GM20431 (cell line): ENCODE results near the gene FARP1.

Source experiments
- in situ Hi-C: fragments of 300-500 bp; cut with MseI, MboI; formaldehyde crosslinking; loops from one replicate; pipeline ENCODE4 v1.15.0; 2020; ENCODE audit warnings: low sequenced_read_pairs; ENCODE audit not compliant: unreplicated experiment

The FARP1 gene

GRCh38 chr13:98446234-98446621, 303.3 kb downstream of the FARP1 start:
- in situ Hi-C loops: loop anchor here (10.0 to 25.0 kb wide), 2 partner anchors 219 to 391 kb away; no protein-coding TSS in a partner anchor

DNA sequence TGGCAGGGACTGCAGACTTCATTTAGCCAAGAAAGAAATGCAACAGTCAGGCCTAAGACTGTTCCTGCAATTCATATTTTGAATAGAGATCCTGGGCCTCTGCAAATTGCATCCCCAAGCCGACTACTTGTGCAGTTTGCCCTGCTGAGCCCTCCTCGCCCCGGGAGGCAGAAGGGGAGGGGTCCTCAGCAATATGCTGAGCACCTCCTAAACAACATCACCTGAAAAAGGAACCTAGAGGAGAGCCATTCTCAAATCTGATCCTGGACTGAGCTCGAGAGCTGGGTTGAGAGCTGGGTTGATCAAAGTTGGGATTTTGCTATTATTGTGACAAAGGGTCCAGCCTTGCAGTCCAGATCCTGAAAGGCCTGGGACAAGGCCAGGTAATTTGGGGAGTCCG, 304.2 kb downstream of the FARP1 start:
- in situ Hi-C loops: loop anchor here (10.0 to 25.0 kb wide), 2 partner anchors 218 to 390 kb away; no protein-coding TSS in a partner anchor

- in situ Hi-C loops: loop anchor here (10.0 to 25.0 kb wide), 2 partner anchors 217 to 389 kb away; no protein-coding TSS in a partner anchor
Observed at GRCh38 chr13:98447881-98448641, 305.2 kb downstream of the FARP1 start.

DNA sequence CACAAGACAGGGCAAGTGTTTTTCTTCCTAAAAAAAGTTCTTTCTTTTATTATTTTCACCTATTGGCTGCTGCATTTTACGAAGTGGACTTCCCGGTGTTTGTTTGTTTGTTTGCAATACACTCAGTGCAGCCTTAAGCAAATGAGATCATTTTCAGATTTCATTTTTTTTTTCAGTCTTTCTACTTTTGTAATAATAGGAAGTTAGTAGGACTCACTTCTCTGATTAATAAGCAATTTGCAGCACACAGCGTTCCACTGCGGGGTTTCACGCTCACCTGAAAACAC, 305.7 kb downstream of the FARP1 start:
- in situ Hi-C loops: loop anchor here (10.0 to 25.0 kb wide), 2 partner anchors 216 to 389 kb away; no protein-coding TSS in a partner anchor

DNA sequence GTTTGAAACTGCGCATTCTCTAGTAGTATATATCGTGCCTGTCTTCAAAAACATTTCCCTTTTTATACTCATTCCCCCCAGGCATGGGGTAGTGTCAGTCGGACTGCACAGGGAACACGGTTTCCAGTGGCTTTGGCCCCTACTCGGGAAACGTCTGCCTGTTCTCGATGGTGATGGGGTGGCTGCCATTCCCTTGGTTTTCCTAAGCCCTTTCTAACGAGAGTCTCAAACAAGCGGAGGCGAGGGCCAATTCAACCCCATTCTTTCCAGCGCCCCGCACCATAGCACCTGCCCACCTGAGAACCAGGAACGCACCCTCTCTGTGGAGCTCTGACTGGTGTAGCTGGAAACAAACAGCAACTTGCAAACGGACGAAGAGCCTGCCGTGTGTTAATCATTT, 306.4 kb downstream of the FARP1 start:
- in situ Hi-C loops: loop anchor here (10.0 to 25.0 kb wide), 2 partner anchors 216 to 388 kb away; no protein-coding TSS in a partner anchor

GRCh38 chr13:98450026-98450425, 307.1 kb downstream of the FARP1 start:
- in situ Hi-C loops: no loop called here

GRCh38 chr13:98450539-98451111, 307.7 kb downstream of the FARP1 start:
- in situ Hi-C loops: no loop called here

GRCh38 chr13:98451676-98452470, 309.0 kb downstream of the FARP1 start:
- in situ Hi-C loops: no loop called here

DNA sequence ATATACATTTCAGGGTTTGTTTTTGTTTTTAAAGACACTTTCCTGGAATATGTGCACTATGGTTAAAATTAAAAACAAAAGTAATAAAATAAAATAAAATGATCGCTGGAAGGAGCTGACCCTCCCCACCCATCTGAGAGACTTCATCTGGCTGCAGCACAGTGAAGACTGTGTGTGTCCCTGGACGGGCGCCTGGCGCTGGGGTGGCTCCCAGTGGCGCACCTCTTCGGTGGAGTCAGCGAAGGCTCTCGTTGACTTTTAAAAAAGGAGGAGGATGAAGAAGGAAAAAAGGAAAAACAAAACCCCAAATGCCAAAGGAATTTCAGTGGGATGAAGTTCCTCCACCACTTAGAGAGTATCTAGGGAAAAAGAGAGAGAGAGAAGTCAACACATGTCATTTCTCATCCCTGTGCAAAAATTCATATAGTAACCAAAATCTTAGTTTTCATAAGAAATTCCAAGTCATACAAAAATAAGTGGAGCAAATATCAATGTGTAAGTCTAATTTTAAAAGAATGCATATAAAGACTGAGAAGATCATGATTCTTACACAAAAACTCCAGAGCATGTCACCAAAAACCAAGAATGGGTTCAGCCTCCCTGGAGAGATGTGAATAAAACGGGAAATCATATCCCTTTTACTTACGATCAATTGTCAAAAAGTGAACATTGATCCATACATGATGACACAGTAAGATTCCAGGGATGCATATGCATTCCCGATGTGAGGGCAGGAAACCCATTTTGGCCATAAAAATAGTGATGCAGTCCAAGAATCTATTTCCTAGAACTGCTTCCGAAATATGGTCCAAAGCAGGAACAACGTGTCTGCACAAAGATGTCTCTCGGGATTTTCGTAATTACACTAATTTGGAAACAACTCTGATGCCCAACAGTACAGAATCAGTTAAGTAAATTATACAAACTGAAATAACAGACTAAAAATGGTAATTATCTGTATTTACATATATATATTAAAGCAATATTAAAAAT, 310.3 kb downstream of the FARP1 start:
- in situ Hi-C loops: no loop called here

DNA sequence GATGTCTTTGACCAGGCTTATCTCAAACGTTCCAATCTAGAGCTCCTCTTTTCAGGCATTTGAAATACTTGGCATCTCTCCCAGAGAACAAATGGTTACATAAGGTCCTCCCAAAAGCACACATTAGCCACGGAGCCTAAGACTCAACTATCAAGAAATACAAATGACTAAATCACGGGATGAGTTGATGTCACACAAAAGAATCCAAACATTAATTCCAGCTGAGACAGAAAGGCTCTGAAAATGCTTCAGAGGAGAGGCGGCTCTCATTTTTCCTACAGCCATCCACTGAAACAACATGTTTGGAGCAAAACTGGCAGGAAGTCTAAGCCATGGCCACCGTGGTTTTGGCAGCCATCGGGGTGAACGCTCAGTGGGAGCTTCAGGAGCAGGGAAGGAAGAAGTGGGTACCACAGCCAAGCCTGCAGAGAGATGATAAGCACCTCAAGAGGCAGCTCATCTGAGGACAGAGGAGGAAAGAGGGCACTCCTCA, 311.5 kb downstream of the FARP1 start:
- in situ Hi-C loops: no loop called here

DNA sequence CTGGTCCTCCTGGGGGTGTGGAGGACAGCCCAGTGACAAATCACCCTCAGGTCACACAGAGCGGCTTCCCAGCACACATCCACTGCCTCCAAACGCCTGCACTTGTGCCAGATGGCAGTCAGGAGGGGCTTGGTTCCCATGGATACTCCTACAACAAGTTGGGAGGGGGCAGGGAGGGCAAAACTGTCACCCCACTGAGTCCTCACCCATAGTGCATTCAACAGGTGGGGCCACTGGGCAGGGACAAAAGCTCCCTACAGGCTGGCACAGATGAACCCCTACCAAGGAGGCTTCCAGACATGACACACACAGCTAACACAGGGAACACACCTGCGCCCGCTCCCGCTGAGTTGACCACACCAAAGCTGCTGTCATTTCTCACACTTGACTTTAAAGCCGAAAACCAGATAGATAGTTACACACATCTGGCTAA, 313.5 kb downstream of the FARP1 start:
- in situ Hi-C loops: no loop called here

DNA sequence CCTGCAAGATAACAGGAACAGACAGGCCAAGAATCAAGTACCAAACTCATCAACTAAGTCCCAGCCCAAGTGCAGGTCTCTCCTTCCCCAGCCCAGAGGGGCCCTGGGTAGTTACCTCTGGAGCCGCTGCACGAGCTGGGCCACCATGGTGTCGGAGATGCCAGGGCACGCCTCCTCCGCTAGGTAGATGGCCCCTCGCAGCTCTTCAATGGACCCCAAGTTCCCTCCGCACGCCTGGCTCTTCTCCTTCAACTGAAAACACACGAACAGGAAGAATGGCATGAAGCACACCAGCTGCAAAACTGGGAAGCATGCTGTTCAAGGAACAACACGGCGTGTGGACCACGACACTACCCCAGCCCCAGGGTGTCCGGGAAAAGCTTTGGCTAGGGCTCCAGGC, 314.2 kb downstream of the FARP1 start:
- in situ Hi-C loops: no loop called here

DNA sequence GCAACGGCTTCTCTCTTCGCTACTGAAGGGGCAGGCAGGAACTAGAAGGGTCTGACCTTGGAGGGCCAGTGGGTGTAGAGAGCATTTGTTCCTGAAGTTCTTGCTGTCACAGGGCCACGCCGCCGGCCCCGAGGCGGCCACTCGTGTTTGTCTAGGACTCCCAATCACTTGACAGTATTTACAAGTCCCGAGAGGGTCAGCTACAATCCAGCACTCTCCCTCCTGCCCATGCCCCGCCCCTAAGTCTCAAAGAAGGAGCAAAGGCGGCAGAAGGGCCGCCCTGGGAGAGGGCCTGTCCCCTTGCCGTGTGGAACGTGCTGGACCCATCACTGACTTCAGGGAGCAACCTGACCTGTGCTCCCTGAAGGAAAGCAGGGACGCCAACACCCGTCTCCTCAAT, 315.5 kb downstream of the FARP1 start:
- in situ Hi-C loops: no loop called here

GRCh38 chr13:98459171-98459681, 316.3 kb downstream of the FARP1 start:
- in situ Hi-C loops: no loop called here

DNA sequence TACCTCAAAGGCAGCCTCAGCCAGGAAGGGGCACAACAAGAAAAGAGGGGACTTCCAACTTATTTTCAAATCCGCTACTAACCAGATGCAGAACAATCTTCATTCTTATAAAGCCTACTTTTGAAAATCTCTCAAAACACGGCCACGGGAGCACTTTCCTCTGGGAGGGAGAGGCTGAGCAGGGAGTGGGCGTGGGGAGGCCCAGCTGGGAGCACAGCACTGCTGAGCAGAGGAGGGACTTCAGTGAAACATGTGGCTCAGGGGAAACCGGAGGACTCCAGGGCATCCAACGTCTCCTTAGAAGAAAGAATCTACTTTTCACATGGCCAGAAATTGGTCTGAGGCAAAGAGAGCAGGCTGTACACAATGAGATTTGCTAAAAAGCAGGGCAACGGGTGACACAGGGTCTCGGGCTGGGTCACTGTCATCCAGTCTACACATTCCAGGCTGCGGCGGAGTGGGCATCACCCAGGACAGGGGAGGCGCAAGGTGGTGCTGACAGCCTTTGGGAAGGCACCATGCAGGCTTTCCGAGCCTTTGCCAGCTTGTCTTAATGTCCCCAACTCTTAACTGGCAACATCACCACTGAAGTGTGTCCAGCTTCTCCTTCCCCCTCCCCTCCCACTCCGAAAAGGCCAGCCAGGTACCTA, 317.0 kb downstream of the FARP1 start:
- in situ Hi-C loops: no loop called here

DNA sequence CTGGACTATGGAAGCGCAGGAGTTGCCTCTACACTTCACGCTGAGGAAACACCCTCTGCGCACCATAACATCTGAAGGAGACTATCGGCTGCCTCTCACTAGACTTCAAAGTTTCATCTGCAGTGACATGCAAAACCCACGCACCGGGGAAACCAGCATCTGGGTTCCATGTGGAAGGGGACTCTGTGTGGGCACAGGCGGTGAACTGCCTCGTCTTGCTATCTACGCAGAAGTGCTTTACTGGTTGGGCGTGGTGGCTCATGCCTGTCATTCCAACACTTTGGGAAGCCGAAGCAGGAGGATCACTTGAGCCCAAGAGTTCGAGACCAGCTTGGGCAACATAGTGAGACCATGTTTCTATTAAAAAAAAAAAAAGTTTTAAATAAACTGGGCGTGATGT, 317.6 kb downstream of the FARP1 start:
- in situ Hi-C loops: no loop called here

- in situ Hi-C loops: no loop called here
Observed at GRCh38 chr13:98461486-98462240, 318.8 kb downstream of the FARP1 start.

- in situ Hi-C loops: no loop called here
Observed at GRCh38 chr13:98462241-98462882, 319.5 kb downstream of the FARP1 start.
